GM19463 (cell line): ENCODE measurements around the gene DEAF1.

Experiments
- ATAC-seq: cut with Tn5 transposase; IDR thresholded peaks from one replicate; pipeline ENCODE4 v1.9.1; 2021; ENCODE audit warnings: mild to moderate bottlenecking, moderate library complexity; ENCODE audit not compliant: unreplicated experiment

DEAF1 gene

GRCh38 chr11:626475-627307 is 68.3 kb downstream of the DEAF1 start, which contains the start of gene SCT:
Gene SCT, minus strand, starts transcription at chr11:627181. Its CDS starts 38 bp downstream, at chr11:627143.
- ATAC-seq, result no peak

- ATAC-seq, result no peak
These were observed 69.3 kb downstream of the DEAF1 start for GRCh38 chr11:625636-626268.

- no peak for ATAC-seq
These were observed 70.1 kb downstream of the DEAF1 start, which contains the start of gene CDHR5 for GRCh38 chr11:624705-625635. Gene CDHR5, minus strand, starts transcription at chr11:624955. Its CDS starts 53 bp downstream, at chr11:624902.

GRCh38 chr11:623999-624704 is 70.9 kb downstream of the DEAF1 start:
- ATAC-seq, result no peak

GRCh38 chr11:623349-623869 is 71.6 kb downstream of the DEAF1 start:
- ATAC-seq, result no peak

- no peak for ATAC-seq
These were observed 73.2 kb downstream of the DEAF1 start for GRCh38 chr11:621838-622237.

GRCh38 chr11:620935-621814 is 73.8 kb downstream of the DEAF1 start:
- ATAC-seq, result no peak

- ATAC-seq, result no peak
These were observed 74.8 kb downstream of the DEAF1 start for GRCh38 chr11:620201-620600.

GRCh38 chr11:619628-620050 is 75.4 kb downstream of the DEAF1 start:
- ATAC-seq, result no peak

- no peak for ATAC-seq
These were observed 76.0 kb downstream of the DEAF1 start for GRCh38 chr11:618856-619627.

- no peak for ATAC-seq
These were observed 76.9 kb downstream of the DEAF1 start for GRCh38 chr11:617912-618682.

- no peak for ATAC-seq
These were observed 77.7 kb downstream of the DEAF1 start for GRCh38 chr11:617199-617911.

- ATAC-seq, result no peak
These were observed 78.5 kb downstream of the DEAF1 start for GRCh38 chr11:616320-617198.

GRCh38 chr11:615504-616319 is 79.3 kb downstream of the DEAF1 start, which contains the start of gene IRF7:
Gene IRF7, minus strand, starts transcription at chr11:615950. Its CDS starts 586 bp downstream, at chr11:615364.
- ATAC-seq, result peak; percentile 84
